DMS153 treated with DMSO at 0.1 percent for 48 hours (cell line): ENCODE data around the gene CD1C.
"Not testable (repeated sequence)": the region's sequence is repeated elsewhere in the genome, so short reads cannot be mapped to it uniquely, and the experiment has no call there.

Experiments used
- DNase-seq: peaks from one replicate; lab custom pipeline; 2025; ENCODE audit not compliant: unreplicated experiment; lab: John Stamatoyannopoulos, UW

Gene CD1C

GRCh38 chr1:158289811-158290210 lies at the start of gene CD1C:
Gene CD1C (plus strand): TSS chr1:158289923. CDS start chr1:158290065, 142 bp downstream.
- DNase-seq, result no peak

GRCh38 chr1:158246650-158247049 lies 43.1 kb upstream of the CD1C start:
- DNase-seq, result no peak

GRCh38 chr1:158248118-158248517 lies 41.6 kb upstream of the CD1C start:
- DNase-seq, result no peak

GRCh38 chr1:158248771-158249170 lies 41.0 kb upstream of the CD1C start:
- no peak for DNase-seq

GRCh38 chr1:158249646-158250045 lies 40.1 kb upstream of the CD1C start:
- DNase-seq, result no peak

- DNase-seq, result no peak
Observed at GRCh38 chr1:158251163-158251562, 38.6 kb upstream of the CD1C start.

GRCh38 chr1:158255656-158256055 lies 34.1 kb upstream of the CD1C start:
- no peak for DNase-seq

- not testable (repeated sequence) for DNase-seq
Observed at GRCh38 chr1:158256747-158257146, 33.0 kb upstream of the CD1C start.

- DNase-seq, result no peak
Observed at GRCh38 chr1:158257888-158258287, 31.8 kb upstream of the CD1C start.

GRCh38 chr1:158259117-158259516 lies 30.6 kb upstream of the CD1C start:
- DNase-seq, result no peak

- no peak for DNase-seq
Observed at GRCh38 chr1:158272681-158273080, 17.0 kb upstream of the CD1C start.

- DNase-seq, result no peak
Observed at GRCh38 chr1:158274797-158275196, 14.9 kb upstream of the CD1C start.

- not testable (repeated sequence) for DNase-seq
Observed at GRCh38 chr1:158282421-158282820, 7.3 kb upstream of the CD1C start.

- no peak for DNase-seq
Observed at GRCh38 chr1:158283965-158284364, 5.8 kb upstream of the CD1C start.

- DNase-seq, result no peak
Observed at GRCh38 chr1:158285756-158286241, 3.9 kb upstream of the CD1C start.

- no peak for DNase-seq
Observed at GRCh38 chr1:158286487-158286886, 3.2 kb upstream of the CD1C start.

- no peak for DNase-seq
Observed at GRCh38 chr1:158286941-158287346, 2.8 kb upstream of the CD1C start.

- DNase-seq, result no peak
Observed at GRCh38 chr1:158290321-158290844, 660 bp downstream of the CD1C start.

GRCh38 chr1:158295791-158296190 lies 6.1 kb downstream of the CD1C start:
- no peak for DNase-seq

GRCh38 chr1:158310623-158311022 lies 20.9 kb downstream of the CD1C start:
- DNase-seq, result no peak

GRCh38 chr1:158311066-158311465 lies 21.3 kb downstream of the CD1C start:
- no peak for DNase-seq

- DNase-seq, result no peak
Observed at GRCh38 chr1:158323866-158324265, 34.1 kb downstream of the CD1C start.

GRCh38 chr1:158324395-158324794 lies 34.7 kb downstream of the CD1C start:
- no peak for DNase-seq
